Glomerular endothelial cell (primary cell): Measurements from ENCODE around the gene CTTNBP2NL. TPM values are rescaled to one million over a fixed set of nuclear protein-coding genes. Genes with fewer than 3 reads are reported as not detected.

Experiments
- DNase-seq: peaks from one replicate; pipeline ENCODE4 v3.0.0-alpha.2; 2011; ENCODE audit warnings: low read depth, low spot score; ENCODE audit errors: extremely low read depth
- total RNA-seq: library from RNA; depleted of rRNA; stranded (reverse); fragments of >200 nt; gene quantifications from 2 replicates; pipeline ENCODE4 v1.2.3, GENCODE V29; 2015

The CTTNBP2NL gene
- total RNA-seq: 44.0 and 46.1 TPM in 2 replicates

- DNase-seq: no peak
These were observed at the start of gene CTTNBP2NL for GRCh38 chr1:112395821-112396652. Gene CTTNBP2NL (plus strand): TSS chr1:112396214. CDS start chr1:112416166, 19,952 bp downstream.

- no peak for DNase-seq
These were observed 49.1 kb upstream of the CTTNBP2NL start for GRCh38 chr1:112346801-112347350.

GRCh38 chr1:112356765-112357164 is 39.2 kb upstream of the CTTNBP2NL start:
- no peak for DNase-seq

GRCh38 chr1:112357467-112357866 is 38.5 kb upstream of the CTTNBP2NL start:
- DNase-seq: no peak

GRCh38 chr1:112358061-112358770 is 37.8 kb upstream of the CTTNBP2NL start:
- no peak for DNase-seq

GRCh38 chr1:112358798-112359408 is 37.1 kb upstream of the CTTNBP2NL start:
- no peak for DNase-seq

- DNase-seq: no peak
These were observed 35.9 kb upstream of the CTTNBP2NL start for GRCh38 chr1:112359961-112360767.

GRCh38 chr1:112363636-112364035 is 32.4 kb upstream of the CTTNBP2NL start:
- no peak for DNase-seq

- DNase-seq: no peak
These were observed 27.8 kb upstream of the CTTNBP2NL start for GRCh38 chr1:112368198-112368597.

- no peak for DNase-seq
These were observed 26.4 kb upstream of the CTTNBP2NL start for GRCh38 chr1:112369392-112370285.

GRCh38 chr1:112370996-112371395 is 25.0 kb upstream of the CTTNBP2NL start:
- no peak for DNase-seq

GRCh38 chr1:112371775-112372174 is 24.2 kb upstream of the CTTNBP2NL start:
- no peak for DNase-seq

- no peak for DNase-seq
These were observed 22.2 kb upstream of the CTTNBP2NL start for GRCh38 chr1:112373806-112374205.

- no peak for DNase-seq
These were observed 20.3 kb upstream of the CTTNBP2NL start for GRCh38 chr1:112375701-112376100.

GRCh38 chr1:112380356-112380755 is 15.7 kb upstream of the CTTNBP2NL start:
- no peak for DNase-seq

- DNase-seq: no peak
These were observed 14.5 kb upstream of the CTTNBP2NL start for GRCh38 chr1:112381324-112382076.

- no peak for DNase-seq
These were observed 12.1 kb upstream of the CTTNBP2NL start for GRCh38 chr1:112383759-112384370.

GRCh38 chr1:112386024-112386723 is 9.8 kb upstream of the CTTNBP2NL start:
- no peak for DNase-seq
